Sciatic nerve (tissue), 2 donors: ENCODE data around the gene TTC23. TPM values are rescaled to one million over a fixed set of nuclear protein-coding genes. Genes with fewer than 3 reads are reported as not detected.
A peak's percentile ranks its signal among the peaks of the same experiment; 100 is the strongest.
"Not testable (repeated sequence)": the region's sequence is repeated elsewhere in the genome, so short reads cannot be mapped to it uniquely, and the experiment has no call there.

ENCODE experiments used
- ATAC-seq: fragments of 200-7000 bp; cut with Tn5 transposase; one replicate; pipeline ENCODE4 v1.9.1; 2020; ENCODE audit warnings: mild to moderate bottlenecking, moderate library complexity
- DNase-seq: peaks from one replicate; pipeline ENCODE4 v3.0.0-alpha.2; 2020; ENCODE audit warnings: low spot score
- intact Hi-C: fragments of 100-400 bp; cut with DNase I; formaldehyde crosslinking; loops from one replicate; pipeline ENCODE4 v1.14.2; 2022
- total RNA-seq: library from RNA; stranded (reverse); fragmentation: NEBNext Ultra II Directional; extraction: Animal tissue kit (Norgen Biotek cat#: 25700); gene quantifications from one replicate; pipeline ENCODE4 v1.2.1, GENCODE V29; 2021
- donor health status: DM: no; HTN: no; CAD: no.
- donor health status: DM: no; HTN: no; CAD: no.

Gene TTC23
- total RNA-seq, 1 donor from 2014 or later, result 26.7 TPM

- intact Hi-C loops, result no loop called here
- peak; percentile 45 for DNase-seq
- no peak for ATAC-seq
Observed at GRCh38 chr15:99115300-99116215, 133.8 kb downstream of the TTC23 start.

- ATAC-seq (no peak), DNase-seq (peak; percentile 51)
- intact Hi-C loops, result no loop called here
Observed at GRCh38 chr15:99114511-99115299, 134.7 kb downstream of the TTC23 start.

GRCh38 chr15:99113547-99114271 lies 135.7 kb downstream of the TTC23 start:
- intact Hi-C loops, result no loop called here
- no peak for DNase-seq
- ATAC-seq, result no peak

- ATAC-seq, intact Hi-C loops, DNase-seq: not testable (repeated sequence)
Observed at GRCh38 chr15:99111641-99112040, 137.7 kb downstream of the TTC23 start.

GRCh38 chr15:99110581-99111320 lies 138.6 kb downstream of the TTC23 start:
- intact Hi-C loops, result no loop called here
- peak; percentile 55 for ATAC-seq
- DNase-seq, result no peak

GRCh38 chr15:99110093-99110492 lies 139.3 kb downstream of the TTC23 start:
- ATAC-seq (no peak), DNase-seq (no peak)
- intact Hi-C loops, result no loop called here

GRCh38 chr15:99109555-99110021 lies 139.8 kb downstream of the TTC23 start:
- no peak for ATAC-seq
- no peak for DNase-seq
- intact Hi-C loops, result loop anchor here (5.0 kb wide), 2 partner anchors 103 to 1273 kb away; no protein-coding TSS in a partner anchor

- DNase-seq (no peak), ATAC-seq (no peak)
- intact Hi-C loops, result loop anchor here (5.0 kb wide), 2 partner anchors 103 to 1273 kb away; no protein-coding TSS in a partner anchor
Observed at GRCh38 chr15:99108993-99109392, 140.4 kb downstream of the TTC23 start.

GRCh38 chr15:99106417-99107220 lies 142.8 kb downstream of the TTC23 start:
- DNase-seq, result no peak
- peak; percentile 52 for ATAC-seq
- intact Hi-C loops, result loop anchor here (5.0 kb wide), 2 partner anchors 106 to 1276 kb away; no protein-coding TSS in a partner anchor

GRCh38 chr15:99105514-99106341 lies 143.7 kb downstream of the TTC23 start:
- ATAC-seq, result peak; percentile 27
- DNase-seq, result no peak
- intact Hi-C loops, result loop anchor here (5.0 kb wide), 2 partner anchors 107 to 1277 kb away; no protein-coding TSS in a partner anchor

- DNase-seq, result peak; percentile 85
- intact Hi-C loops, result loop anchor here (5.0 kb wide), 2 partner anchors 107 to 1277 kb away; no protein-coding TSS in a partner anchor
- peak; percentile 80 for ATAC-seq
Observed at GRCh38 chr15:99104788-99105513, 144.4 kb downstream of the TTC23 start, which contains the start of gene SYNM. SYNM (plus strand) TSS chr15:99105080; CDS start chr15:99105200, 120 bp downstream.

- DNase-seq (peak; percentile 49), ATAC-seq (no peak)
- intact Hi-C loops, result no loop called here
Observed at GRCh38 chr15:99103279-99103678, 146.1 kb downstream of the TTC23 start.

- intact Hi-C loops, result no loop called here
- ATAC-seq (no peak), DNase-seq (peak; percentile 55)
Observed at GRCh38 chr15:99102332-99103235, 146.8 kb downstream of the TTC23 start.

GRCh38 chr15:99101501-99101900 lies 147.9 kb downstream of the TTC23 start:
- no peak for ATAC-seq
- intact Hi-C loops, result no loop called here
- no peak for DNase-seq
